ENCODE results near the gene MIA2.

DNA sequence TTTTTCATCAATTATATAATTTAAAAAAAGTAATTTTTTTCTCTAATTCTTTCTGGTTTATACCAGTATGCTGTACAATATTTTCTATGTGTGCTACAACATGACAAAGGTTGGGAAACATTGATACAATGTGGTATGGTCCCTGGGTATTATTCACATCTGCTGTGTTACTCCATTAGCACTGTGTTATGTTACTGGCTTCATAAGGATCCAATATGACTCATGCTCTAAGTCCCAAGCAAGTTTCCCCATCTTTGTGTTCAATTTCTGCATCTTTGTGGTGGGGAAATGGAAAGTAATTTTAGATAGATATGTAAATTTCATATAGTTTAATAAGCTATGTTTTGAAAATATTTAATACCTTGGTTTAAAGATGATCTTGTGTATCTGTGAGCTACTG is 162.7 kb downstream of the MIA2 start:
- TF ChIP-seq TAF1 (IDR thresholded peaks at IDR 0.05; ENCODE audit: borderline replicate concordance, low read depth, low read length) (no peak), ELF1 (IDR thresholded peaks at IDR 0.05) (no peak)
